Activated T-cell treated with anti-CD3 and anti-CD28 coated beads for 48 hours (primary cell): ENCODE data around the gene VSIR.

ENCODE experiments used
- DNase-seq: peaks from one replicate; pipeline ENCODE4 v3.0.0-alpha.2; 2020; ENCODE audit warnings: low read depth

Gene VSIR

GRCh38 chr10:71782221-71782916 is 9.0 kb upstream of the VSIR start:
- no peak for DNase-seq

GRCh38 chr10:71780719-71781118 is 7.4 kb upstream of the VSIR start:
- DNase-seq: no peak

- DNase-seq: no peak
These were observed 6.8 kb upstream of the VSIR start for GRCh38 chr10:71780156-71780555.

- DNase-seq: no peak
These were observed 6.3 kb upstream of the VSIR start for GRCh38 chr10:71779641-71780040.

DNA sequence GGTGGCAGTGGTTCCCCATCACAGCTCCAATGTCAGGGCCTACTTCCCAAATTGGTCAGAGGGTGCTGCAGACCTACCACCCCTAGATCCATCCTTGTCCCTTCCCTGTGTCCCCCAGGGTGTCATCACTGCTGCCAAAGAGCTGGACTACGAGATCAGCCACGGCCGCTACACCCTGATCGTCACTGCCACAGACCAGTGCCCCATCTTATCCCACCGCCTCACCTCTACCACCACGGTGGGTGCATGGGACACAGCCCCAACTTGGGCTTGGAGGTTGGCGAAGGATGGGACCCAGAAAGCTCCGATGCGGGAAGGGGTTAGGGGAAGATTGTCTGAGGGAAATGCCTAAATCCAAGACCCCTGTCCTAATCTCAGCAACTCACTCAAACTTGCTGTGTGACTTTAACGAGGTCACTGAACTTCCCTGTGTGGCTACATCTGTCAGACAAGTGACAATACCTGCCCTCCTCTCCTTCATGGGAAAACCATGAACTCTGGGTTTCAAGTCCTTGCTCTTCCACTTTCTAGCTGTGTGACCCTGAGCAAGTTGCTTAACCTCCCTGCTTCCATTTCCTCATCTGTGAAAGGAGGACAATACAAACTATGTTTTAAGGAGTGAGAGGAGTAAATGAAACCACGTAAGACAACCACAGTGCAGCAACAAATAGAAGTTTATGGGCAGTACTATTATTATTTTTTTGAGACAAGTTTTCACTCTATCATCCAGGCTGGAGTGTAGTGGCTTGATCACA is 4.9 kb upstream of the VSIR start:
- no peak for DNase-seq

GRCh38 chr10:71777213-71777985 is 4.1 kb upstream of the VSIR start:
- DNase-seq: no peak

GRCh38 chr10:71776481-71776925 is 3.2 kb upstream of the VSIR start:
- DNase-seq: no peak

- DNase-seq: no peak
These were observed 1.8 kb upstream of the VSIR start for GRCh38 chr10:71774916-71775702.

GRCh38 chr10:71772832-71773220 is 494 bp downstream of the VSIR start:
- DNase-seq: no peak

DNA sequence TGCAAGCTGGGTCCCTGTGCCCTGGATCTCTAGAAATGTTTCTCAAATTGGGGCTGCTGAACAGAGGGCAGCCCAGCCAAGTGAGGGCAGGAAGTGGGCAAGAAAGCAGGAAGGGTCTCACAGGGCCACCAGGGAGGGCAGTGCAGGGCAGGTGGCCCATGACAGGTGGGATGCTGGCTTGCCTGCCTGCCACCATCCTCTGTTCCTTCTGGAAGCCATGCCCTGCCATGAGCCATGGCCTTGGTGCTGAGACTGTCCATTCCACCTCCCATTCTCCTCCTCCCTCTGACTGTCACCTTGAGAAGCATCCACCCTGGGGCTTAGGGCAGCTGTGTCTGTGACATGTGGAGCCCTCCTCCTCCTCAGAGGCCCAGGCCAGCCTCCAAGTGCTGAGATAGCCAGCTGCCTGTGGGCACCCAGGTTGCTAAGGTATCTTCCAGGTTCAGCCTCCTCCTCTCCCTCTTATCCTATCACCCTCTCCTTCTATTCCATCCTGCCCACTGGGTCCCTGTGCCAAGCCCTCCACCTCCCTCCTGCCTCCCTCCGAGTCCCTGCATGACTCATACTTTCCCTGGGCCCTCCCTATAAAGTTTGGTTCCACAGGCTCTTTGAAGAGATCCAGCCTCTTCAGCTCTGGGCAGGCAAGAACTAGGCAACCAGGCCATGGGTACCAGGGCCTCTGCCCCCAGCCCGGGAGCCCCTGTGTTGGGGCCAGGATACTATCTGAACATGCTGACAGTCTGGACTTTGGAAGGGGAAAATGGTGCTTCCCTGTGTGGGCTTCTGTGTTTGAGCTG is 1.3 kb downstream of the VSIR start:
- no peak for DNase-seq

DNA sequence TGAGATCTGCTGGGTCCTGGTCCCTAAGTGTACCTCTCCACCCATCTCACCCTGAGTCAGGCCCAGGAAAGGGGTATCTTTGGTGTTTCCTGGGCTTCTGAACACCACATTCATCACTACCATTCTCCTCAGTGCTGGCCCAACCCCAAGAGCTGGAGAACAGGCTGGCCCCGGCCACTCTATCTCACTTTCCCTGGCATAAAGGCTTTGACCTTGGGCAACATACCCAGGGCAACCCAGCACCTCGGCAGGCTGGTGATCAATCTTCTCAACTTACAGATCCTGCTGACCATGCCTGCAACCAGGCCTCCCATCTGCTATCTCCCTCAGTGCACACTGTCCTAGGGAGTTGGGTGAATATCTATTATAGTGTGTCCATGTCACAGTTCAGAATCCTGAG is 2.1 kb downstream of the VSIR start:
- no peak for DNase-seq

DNA sequence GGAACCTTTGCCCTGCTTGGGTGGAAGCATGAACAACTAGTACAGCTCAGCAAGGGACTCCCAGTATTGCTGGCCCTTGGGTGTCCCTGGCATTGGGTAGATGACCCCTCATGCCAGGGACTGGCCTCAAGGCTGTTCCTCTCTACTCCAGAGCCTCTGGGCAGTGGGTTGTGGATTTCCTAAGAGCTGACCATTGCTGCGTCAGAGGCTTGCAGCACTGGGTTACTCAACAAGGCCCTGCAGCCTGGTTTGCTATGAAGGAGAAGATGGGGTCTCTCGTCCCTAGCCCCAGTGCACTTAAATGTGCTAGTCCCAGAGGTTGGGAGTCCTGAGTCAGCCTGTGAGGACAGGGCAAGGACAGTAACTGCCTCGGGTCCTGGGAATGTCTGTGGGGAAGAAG is 2.5 kb downstream of the VSIR start:
- no peak for DNase-seq

GRCh38 chr10:71770255-71770654 is 3.1 kb downstream of the VSIR start:
- no peak for DNase-seq

DNA sequence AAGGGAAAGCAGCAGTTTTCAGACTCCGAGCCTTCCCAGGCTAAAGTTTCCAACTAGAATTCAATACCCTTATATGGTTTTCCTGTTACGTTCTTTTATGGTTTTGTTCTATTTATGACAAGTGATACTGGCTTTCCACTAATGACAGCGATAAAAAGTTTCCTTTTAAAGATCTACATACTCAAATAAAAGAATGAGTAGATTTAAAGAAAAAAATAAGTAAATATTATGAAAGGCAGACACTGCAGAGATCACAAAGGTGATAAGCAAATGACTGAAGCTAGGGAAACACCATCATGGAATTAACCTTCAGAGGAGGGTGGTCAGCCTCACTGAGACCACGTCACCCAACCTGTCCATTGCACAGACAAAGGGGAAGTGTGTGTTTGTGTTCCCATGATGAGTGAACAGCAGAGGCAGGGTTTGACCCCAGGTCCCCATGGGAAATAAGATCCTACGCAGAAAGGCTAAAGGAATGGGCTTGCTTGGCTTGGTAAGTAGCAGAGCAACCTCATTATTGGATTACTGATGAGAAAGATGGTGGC is 4.0 kb downstream of the VSIR start:
- DNase-seq: no peak

- no peak for DNase-seq
These were observed 5.8 kb downstream of the VSIR start for GRCh38 chr10:71767420-71768035.

- DNase-seq: no peak
These were observed 6.5 kb downstream of the VSIR start for GRCh38 chr10:71766717-71767419.

GRCh38 chr10:71765906-71766716 is 7.2 kb downstream of the VSIR start:
- DNase-seq: no peak

DNA sequence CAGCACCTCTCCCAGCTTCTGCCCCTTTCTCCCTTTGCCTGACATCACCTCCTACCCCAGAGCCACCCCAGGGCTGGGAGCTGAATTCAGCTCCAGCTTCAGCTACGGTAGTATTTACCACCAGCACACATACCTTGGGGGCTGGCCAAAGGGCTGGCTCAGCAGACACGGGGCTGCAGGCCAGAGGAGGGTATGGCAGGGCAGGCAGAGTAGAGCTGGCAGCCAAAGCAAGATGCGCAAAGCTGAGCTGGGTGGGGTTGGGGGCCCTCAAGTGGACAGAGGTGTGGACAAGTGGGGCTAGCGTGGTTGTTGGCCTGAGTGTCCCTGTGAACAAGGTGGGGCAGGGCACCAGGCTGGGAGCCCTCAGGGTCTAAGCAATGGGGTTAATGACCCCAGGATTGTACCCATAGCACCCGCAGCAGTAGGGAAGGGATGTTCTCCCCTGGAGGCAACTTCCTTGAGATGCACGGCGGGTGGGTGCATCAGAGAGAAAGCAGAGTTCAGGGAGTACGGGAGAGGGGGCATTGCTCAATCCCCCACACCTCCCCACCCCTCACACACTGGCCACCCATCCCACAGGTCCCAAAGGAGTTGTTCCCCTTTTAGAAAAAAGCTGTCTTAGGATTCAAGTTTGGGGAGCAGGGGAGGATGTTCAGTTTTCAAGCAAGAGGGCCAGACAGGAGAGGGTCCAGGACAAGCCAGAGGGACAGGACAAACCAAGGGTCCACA is 8.0 kb downstream of the VSIR start:
- DNase-seq: no peak
